ENCODE results near the gene SMIM34. TPM values are rescaled to one million over a fixed set of nuclear protein-coding genes. Genes with fewer than 3 reads are reported as not detected.
"Not testable (repeated sequence)": the region's sequence is repeated elsewhere in the genome, so short reads cannot be mapped to it uniquely, and the experiment has no call there.

The SMIM34 gene
- total RNA-seq, 1 experiment from 2014 or later, result not detected

GRCh38 chr21:34406102-34406501 is 17.6 kb downstream of the SMIM34 start:
- POLR2A ChIA-PET (ENCODE audit: unreplicated experiment); H3K27me3 ChIP-seq (ENCODE audit: low read length); CTCF ChIA-PET; H3K27ac ChIP-seq (ENCODE audit: low read length); H2AFZ ChIP-seq (ENCODE audit: low read length); BruUV-seq (replicated peaks); intact Hi-C loops (cut with micrococcal nuclease); H3K9me2 ChIP-seq (replicated peaks; ENCODE audit: low read length); DNase-seq; H3K4me2 ChIP-seq (ENCODE audit: low read length); H3K4me1 ChIP-seq (ENCODE audit: insufficient read depth, low read length); H3F3A ChIP-seq (ENCODE audit: low read length, unreplicated experiment); H3K9me3 ChIP-seq (ENCODE audit: low read length); H3K4me3 ChIP-seq (ENCODE audit: low read length); H4K20me1 ChIP-seq (ENCODE audit: low read length); ATAC-seq; H3K36me3 ChIP-seq (ENCODE audit: low read depth, low read length); H3K9ac ChIP-seq (ENCODE audit: low read length); H3K79me2 ChIP-seq (ENCODE audit: low read length): not testable (repeated sequence)

GRCh38 chr21:34405686-34406085 is 18.1 kb downstream of the SMIM34 start:
- BruUV-seq (replicated peaks); H3K27me3 ChIP-seq (ENCODE audit: low read length); H3K9ac ChIP-seq (ENCODE audit: low read length); DNase-seq; CTCF ChIA-PET; H3K4me2 ChIP-seq (ENCODE audit: low read length); H3K4me3 ChIP-seq (ENCODE audit: low read length); H3K27ac ChIP-seq (ENCODE audit: low read length); H3F3A ChIP-seq (ENCODE audit: low read length, unreplicated experiment); H3K79me2 ChIP-seq (ENCODE audit: low read length); H3K9me2 ChIP-seq (replicated peaks; ENCODE audit: low read length); intact Hi-C loops (cut with micrococcal nuclease); POLR2A ChIA-PET (ENCODE audit: unreplicated experiment); ATAC-seq; H3K9me3 ChIP-seq (ENCODE audit: low read length); H2AFZ ChIP-seq (ENCODE audit: low read length); H3K4me1 ChIP-seq (ENCODE audit: insufficient read depth, low read length); H3K36me3 ChIP-seq (ENCODE audit: low read depth, low read length); H4K20me1 ChIP-seq (ENCODE audit: low read length): not testable (repeated sequence)

- intact Hi-C loops (cut with micrococcal nuclease); POLR2A ChIA-PET (ENCODE audit: unreplicated experiment); H3F3A ChIP-seq (ENCODE audit: low read length, unreplicated experiment); H4K20me1 ChIP-seq (ENCODE audit: low read length); H3K79me2 ChIP-seq (ENCODE audit: low read length); DNase-seq; H3K27ac ChIP-seq (ENCODE audit: low read length); H3K36me3 ChIP-seq (ENCODE audit: low read depth, low read length); H3K9me2 ChIP-seq (replicated peaks; ENCODE audit: low read length); H3K4me1 ChIP-seq (ENCODE audit: insufficient read depth, low read length); H3K4me3 ChIP-seq (ENCODE audit: low read length); H3K4me2 ChIP-seq (ENCODE audit: low read length); H3K27me3 ChIP-seq (ENCODE audit: low read length); H2AFZ ChIP-seq (ENCODE audit: low read length); H3K9ac ChIP-seq (ENCODE audit: low read length); BruUV-seq (replicated peaks); CTCF ChIA-PET; H3K9me3 ChIP-seq (ENCODE audit: low read length); ATAC-seq: not testable (repeated sequence)
Measured at GRCh38 chr21:34404742-34405141, 19.0 kb downstream of the SMIM34 start.

GRCh38 chr21:34400522-34400921 is 23.2 kb downstream of the SMIM34 start:
- H3K4me1 ChIP-seq (ENCODE audit: insufficient read depth, low read length); H3K27ac ChIP-seq (ENCODE audit: low read length); intact Hi-C loops (cut with micrococcal nuclease); H4K20me1 ChIP-seq (ENCODE audit: low read length); POLR2A ChIA-PET (ENCODE audit: unreplicated experiment); CTCF ChIA-PET; H3K36me3 ChIP-seq (ENCODE audit: low read depth, low read length); H3K79me2 ChIP-seq (ENCODE audit: low read length); H3K9me2 ChIP-seq (replicated peaks; ENCODE audit: low read length); H3F3A ChIP-seq (ENCODE audit: low read length, unreplicated experiment); BruUV-seq (replicated peaks); H3K27me3 ChIP-seq (ENCODE audit: low read length); H3K9me3 ChIP-seq (ENCODE audit: low read length); DNase-seq; H2AFZ ChIP-seq (ENCODE audit: low read length); H3K4me3 ChIP-seq (ENCODE audit: low read length); H3K9ac ChIP-seq (ENCODE audit: low read length); ATAC-seq; H3K4me2 ChIP-seq (ENCODE audit: low read length): not testable (repeated sequence)

- CTCF ChIA-PET; ATAC-seq; BruUV-seq (replicated peaks): not testable (repeated sequence)
Measured at GRCh38 chr21:34383724-34384415, 39.9 kb downstream of the SMIM34 start.

GRCh38 chr21:34383138-34383537 is 40.6 kb downstream of the SMIM34 start:
- CTCF ChIA-PET; H3K27ac ChIP-seq (ENCODE audit: low read length); H3K36me3 ChIP-seq (ENCODE audit: low read depth, low read length); H3K4me3 ChIP-seq (ENCODE audit: low read length); H3K27me3 ChIP-seq (ENCODE audit: low read length); intact Hi-C loops (cut with micrococcal nuclease); H3K4me2 ChIP-seq (ENCODE audit: low read length); H3F3A ChIP-seq (ENCODE audit: low read length, unreplicated experiment); H3K9me3 ChIP-seq (ENCODE audit: low read length); DNase-seq; H3K9me2 ChIP-seq (replicated peaks; ENCODE audit: low read length); H3K4me1 ChIP-seq (ENCODE audit: insufficient read depth, low read length); POLR2A ChIA-PET (ENCODE audit: unreplicated experiment); H2AFZ ChIP-seq (ENCODE audit: low read length); H4K20me1 ChIP-seq (ENCODE audit: low read length); BruUV-seq (replicated peaks); H3K79me2 ChIP-seq (ENCODE audit: low read length); H3K9ac ChIP-seq (ENCODE audit: low read length): not testable (repeated sequence)
- peak; percentile 74 for ATAC-seq

More at GRCh38 chr21:34383724-34384415, 39.9 kb downstream of the SMIM34 start:
- H3K36me3 ChIP-seq (ENCODE audit: low read depth, low read length); H3K9me3 ChIP-seq (ENCODE audit: low read length); H3K4me2 ChIP-seq (ENCODE audit: low read length); H4K20me1 ChIP-seq (ENCODE audit: low read length); H3K9me2 ChIP-seq (replicated peaks; ENCODE audit: low read length); H3K4me3 ChIP-seq (ENCODE audit: low read length); H2AFZ ChIP-seq (ENCODE audit: low read length); H3K27ac ChIP-seq (ENCODE audit: low read length); H3K9ac ChIP-seq (ENCODE audit: low read length); POLR2A ChIA-PET (ENCODE audit: unreplicated experiment); DNase-seq; H3K4me1 ChIP-seq (ENCODE audit: insufficient read depth, low read length); H3F3A ChIP-seq (ENCODE audit: low read length, unreplicated experiment); H3K27me3 ChIP-seq (ENCODE audit: low read length); intact Hi-C loops (cut with micrococcal nuclease); H3K79me2 ChIP-seq (ENCODE audit: low read length): not testable (repeated sequence)

GRCh38 chr21:34375619-34375972 is 48.2 kb downstream of the SMIM34 start:
- H3K4me3 ChIP-seq (ENCODE audit: low read length); BruUV-seq (replicated peaks); H3K36me3 ChIP-seq (ENCODE audit: low read depth, low read length); H3K9ac ChIP-seq (ENCODE audit: low read length); CTCF ChIA-PET; H3F3A ChIP-seq (ENCODE audit: low read length, unreplicated experiment); H4K20me1 ChIP-seq (ENCODE audit: low read length); H3K9me2 ChIP-seq (replicated peaks; ENCODE audit: low read length); H3K4me2 ChIP-seq (ENCODE audit: low read length); H3K9me3 ChIP-seq (ENCODE audit: low read length); H3K27me3 ChIP-seq (ENCODE audit: low read length); H3K27ac ChIP-seq (ENCODE audit: low read length); H3K4me1 ChIP-seq (ENCODE audit: insufficient read depth, low read length); H2AFZ ChIP-seq (ENCODE audit: low read length); POLR2A ChIA-PET (ENCODE audit: unreplicated experiment); H3K79me2 ChIP-seq (ENCODE audit: low read length); DNase-seq; intact Hi-C loops (cut with micrococcal nuclease): not testable (repeated sequence)
- ATAC-seq, result peak; percentile 70
